DMS153 treated with DMSO at 0.1 percent for 48 hours (cell line): ENCODE measurements around the gene HACD4.
"Not testable (repeated sequence)": the region's sequence is repeated elsewhere in the genome, so short reads cannot be mapped to it uniquely, and the experiment has no call there.

Source experiments
- DNase-seq: peaks from one replicate; lab custom pipeline; 2025; ENCODE audit not compliant: unreplicated experiment; lab: John Stamatoyannopoulos, UW

Gene HACD4

DNA sequence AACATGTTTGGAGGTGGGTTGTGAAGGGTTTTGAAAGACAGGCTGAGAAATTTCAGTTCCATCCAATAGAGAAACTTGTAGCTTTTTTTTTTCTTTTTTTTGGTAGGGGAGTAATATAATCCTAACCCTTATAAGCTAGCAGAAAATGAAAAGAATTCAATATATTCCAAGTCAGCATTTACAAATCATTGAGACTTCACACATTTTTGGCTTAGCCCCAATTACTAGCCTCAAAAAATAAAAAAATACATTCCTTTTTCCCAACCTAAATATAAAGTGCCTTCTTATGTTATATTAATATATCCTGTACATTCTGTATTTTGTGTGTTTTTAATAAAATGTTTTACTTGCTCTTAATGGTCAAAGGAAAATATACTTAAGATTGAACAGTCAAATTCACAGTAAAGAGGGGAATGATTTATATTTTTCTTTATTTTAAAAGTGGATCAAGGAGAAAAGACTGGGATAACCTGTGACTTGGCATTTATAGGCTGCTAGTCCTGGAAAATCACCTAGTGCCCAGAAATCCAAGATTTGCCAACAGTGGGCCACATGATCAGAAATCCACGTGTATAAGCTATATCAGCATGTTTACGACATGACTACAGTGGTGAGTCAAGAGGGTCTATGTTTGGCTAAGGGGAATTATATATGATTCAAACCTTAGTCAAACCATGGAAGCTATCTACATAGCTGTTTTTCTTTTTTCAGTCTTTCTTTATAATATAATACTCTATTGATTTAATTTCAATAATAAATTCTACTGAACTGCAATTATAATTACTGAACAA lies 14.5 kb downstream of the HACD4 start:
- DNase-seq, result no peak

DNA sequence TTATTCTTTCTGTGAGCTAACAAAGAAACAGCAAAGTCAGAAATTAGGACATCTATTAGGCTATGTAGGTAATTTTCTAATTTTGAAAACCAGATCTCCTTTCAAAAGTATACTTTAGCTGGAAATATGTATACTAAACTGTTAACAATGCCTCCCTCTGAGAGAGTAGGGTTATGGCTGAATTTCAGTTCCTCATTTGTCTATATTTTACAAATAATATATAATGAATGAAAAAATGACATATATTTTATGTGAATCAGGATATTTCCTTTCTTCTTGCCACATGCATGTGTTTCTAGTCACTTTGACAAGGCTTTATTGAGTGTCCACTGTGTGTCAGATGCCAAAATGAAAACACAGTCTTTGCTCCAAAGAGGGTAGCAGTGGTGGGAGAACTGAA lies 15.4 kb downstream of the HACD4 start:
- DNase-seq, result no peak

- no peak for DNase-seq
Measured at GRCh38 chr9:21015129-21015815, 16.2 kb downstream of the HACD4 start.

DNA sequence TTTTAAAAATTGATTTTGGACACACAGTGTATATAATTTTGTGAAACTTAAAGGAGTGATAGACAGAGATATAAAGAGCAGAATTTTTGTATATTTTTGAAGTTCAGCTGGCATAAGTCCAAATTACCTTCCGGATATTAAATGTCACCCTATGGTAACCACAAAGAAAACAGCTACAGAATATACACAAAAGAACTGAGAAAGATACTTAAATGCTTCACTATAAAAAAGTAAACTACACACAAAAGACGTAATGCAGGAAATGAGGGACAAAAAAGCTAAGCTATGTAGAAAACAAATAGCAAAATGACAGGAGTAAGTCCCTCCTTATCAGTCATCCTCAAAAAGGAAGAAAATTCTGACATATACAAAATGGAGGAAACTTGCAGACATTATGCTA lies 29.4 kb downstream of the HACD4 start:
- no peak for DNase-seq

GRCh38 chr9:21001581-21001980 lies 29.9 kb downstream of the HACD4 start:
- no peak for DNase-seq

DNA sequence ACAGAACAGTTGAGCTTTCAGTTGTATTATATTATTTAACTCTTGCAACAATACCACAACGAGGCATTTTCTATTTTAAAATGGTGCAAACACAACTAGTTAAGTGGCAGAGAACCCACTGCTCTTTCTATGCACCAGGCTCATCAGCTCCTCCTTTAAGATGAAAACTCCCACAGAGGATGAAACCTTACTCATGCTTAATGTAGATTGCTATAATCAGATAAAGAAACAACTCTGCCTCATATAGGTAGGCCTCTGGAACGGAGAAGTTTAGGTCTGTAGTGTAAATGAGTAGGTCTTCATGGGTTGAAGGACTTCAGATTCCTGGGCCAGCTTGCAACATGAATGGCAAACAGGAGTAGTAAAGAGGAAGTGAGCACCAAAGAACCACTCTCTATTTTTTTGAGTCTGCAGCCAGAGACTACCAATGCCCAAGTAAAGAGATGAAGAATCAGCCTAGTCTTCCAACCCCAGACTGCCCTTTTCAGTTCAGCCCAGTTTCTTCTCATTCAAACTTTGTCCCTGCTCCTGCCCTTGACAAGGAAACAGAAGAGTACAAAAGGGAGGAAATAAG lies 33.9 kb downstream of the HACD4 start:
- DNase-seq, result no peak

- no peak for DNase-seq
Measured at GRCh38 chr9:20996809-20997208, 34.6 kb downstream of the HACD4 start.

GRCh38 chr9:20995616-20996015 lies 35.8 kb downstream of the HACD4 start:
- DNase-seq, result no peak

GRCh38 chr9:20994486-20994885 lies 37.0 kb downstream of the HACD4 start:
- DNase-seq, result no peak

- DNase-seq, result no peak
Measured at GRCh38 chr9:20990867-20991266, 40.6 kb downstream of the HACD4 start.

DNA sequence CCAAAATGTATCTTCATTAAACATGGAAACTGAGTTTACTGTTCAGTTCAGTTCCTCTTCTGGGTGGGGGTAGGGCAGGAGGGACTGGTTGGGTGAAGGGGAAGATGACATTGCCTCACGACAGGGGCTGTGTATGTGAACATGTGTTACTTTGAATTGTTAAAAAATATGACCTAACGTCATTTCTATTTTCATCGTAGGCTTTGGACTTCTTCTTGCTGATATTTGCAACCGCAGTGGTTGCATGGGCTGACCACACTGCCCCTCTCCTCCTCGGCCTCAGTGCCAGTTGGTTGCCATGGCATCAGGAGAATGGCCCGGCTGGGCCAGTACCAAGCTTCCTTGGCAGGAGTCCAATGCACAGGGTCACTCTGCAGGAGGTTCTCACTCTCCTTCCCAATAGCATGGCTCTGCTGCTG lies 41.5 kb downstream of the HACD4 start:
- DNase-seq, result no peak

GRCh38 chr9:20988671-20989315 lies 42.6 kb downstream of the HACD4 start:
- DNase-seq, result no peak

- no peak for DNase-seq
Measured at GRCh38 chr9:20988061-20988460, 43.4 kb downstream of the HACD4 start.

GRCh38 chr9:20987521-20987920 lies 43.9 kb downstream of the HACD4 start:
- DNase-seq, result no peak

GRCh38 chr9:20985851-20986600 lies 45.4 kb downstream of the HACD4 start:
- no peak for DNase-seq

DNA sequence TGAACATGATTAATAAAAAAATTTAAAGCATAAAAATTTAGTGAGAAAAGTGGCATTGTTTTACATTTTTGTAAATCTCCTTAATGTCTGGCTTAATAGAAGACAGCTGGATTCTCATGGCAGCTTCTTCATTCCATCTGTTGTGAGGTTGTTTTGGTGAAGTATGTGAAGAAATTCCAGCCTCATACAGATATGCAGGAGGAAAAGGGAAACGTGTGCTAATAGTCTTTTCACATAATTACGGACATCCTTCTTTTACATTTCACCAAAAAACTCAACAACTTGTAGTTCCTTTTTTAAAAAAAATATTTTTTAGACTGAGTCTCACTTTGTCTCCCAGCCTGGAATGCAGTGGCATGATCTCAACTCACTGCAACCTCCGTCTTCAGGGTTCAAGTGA lies 46.9 kb downstream of the HACD4 start:
- no peak for DNase-seq

GRCh38 chr9:20981486-20981885 lies 50.0 kb downstream of the HACD4 start:
- no peak for DNase-seq

DNA sequence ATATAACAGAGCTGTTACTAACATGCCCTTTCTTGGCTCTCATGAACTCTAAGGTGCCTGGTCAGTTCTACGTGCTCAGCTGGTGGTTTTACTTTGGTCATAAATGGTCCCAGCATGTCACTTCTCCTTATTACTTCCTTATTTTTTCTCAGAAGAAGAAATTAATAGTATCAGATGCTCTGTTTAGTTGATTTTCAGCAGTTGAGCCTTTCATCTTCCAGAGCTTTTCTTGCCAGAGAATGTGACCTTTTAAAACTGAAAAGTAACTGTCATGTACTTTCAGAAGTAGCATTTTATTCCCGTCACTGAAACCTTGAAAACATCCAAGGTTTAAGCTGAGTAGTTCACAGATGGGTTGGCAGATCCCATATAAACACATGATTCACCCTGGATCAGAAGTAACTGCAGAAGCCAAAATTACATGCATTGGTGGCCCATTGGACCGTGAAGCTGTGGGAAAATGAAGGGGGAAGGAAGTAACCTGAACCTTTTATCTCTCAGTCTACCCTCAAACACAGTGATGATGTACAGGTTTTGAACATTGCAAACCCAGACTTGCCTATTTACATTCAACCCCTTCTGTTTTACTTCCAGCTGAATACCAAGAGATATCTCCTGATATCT lies 50.5 kb downstream of the HACD4 start:
- no peak for DNase-seq

DNA sequence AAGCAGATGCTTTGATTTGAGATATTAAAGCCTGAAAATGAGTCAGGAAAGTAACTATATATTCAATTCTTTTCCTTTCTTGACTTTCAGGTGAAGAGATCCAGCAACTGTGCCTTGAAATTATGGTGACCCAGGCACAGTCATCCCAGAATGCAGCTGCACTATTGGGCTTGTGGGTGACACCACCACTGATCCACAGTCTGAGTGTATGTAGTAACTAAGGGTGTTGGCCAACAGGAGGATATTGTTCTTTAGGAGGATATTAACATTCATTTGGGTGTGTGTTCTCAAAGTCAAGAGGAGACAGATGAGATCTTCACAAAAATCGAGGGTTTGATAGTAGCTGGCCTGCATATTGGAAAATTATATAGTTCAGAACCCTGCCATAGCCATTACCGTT lies 53.2 kb downstream of the HACD4 start:
- no peak for DNase-seq

DNA sequence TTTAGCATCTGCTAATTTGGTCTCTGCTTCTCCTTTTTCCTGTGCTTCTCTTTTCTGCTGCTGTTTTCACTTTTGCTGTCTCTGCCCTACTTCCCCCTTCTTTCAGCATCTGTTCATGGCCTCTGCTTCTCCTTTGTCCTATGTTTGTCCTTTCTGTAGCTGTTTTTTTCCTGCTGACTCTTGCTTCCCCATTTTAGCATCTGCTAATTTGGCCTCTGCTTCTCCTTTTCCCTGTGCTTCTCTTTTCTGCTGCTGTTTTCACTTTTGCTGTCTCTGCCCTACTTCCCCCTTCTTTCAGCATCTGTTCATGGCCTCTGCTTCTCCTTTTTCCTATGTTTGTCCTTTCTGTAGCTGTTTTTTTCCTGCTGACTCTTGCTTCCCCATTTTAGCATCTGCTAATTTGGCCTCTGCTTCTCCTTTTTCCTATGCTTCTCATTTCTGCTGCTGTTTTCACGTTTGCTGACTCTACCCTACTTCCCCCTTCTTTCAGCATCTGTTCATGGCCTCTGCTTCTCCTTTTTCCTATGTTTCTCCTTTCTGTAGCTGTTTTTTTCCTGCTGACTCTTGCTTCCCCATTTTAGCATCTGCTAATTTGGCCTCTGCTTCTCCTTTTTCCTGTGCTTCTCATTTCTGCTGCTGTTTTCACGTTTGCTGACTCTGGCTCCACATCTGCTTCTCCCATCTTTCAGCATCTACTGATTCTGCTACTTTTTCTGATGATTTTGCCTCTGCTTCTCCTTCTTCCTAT lies 57.1 kb downstream of the HACD4 start:
- DNase-seq, result not testable (repeated sequence)
